Panc1 (cell line): Measurements from ENCODE around the gene SUPT16H. TPM values are rescaled to one million over a fixed set of nuclear protein-coding genes. Genes with fewer than 3 reads are reported as not detected.

Experiments
- ATAC-seq: fragments of 200-7000 bp; cut with Tn5 transposase; 2 replicates; pipeline ENCODE4 v1.9.1; 2020; ENCODE audit warnings: mild to moderate bottlenecking, moderate library complexity
- BruUV-seq: library from RNA; stranded (reverse); fragments of 400-500 nt; replicated peaks from 2 replicates; lab custom pipeline; 2021; lab: Mats Ljungman, UMichigan
- CTCF ChIA-PET: fragments of 300-600 bp; sonication (Branson Sonifier 250); formaldehyde crosslinking; loops from one replicate; lab custom pipeline; 2022; ENCODE audit warnings: antibody characterized with exemption; lab: Charles Lee
- POLR2A ChIA-PET: fragments of 300-600 bp; sonication (Branson Sonifier 250); formaldehyde crosslinking; loops from one replicate; lab custom pipeline; 2022; ENCODE audit warnings: antibody characterized with exemption; lab: Charles Lee
- DNase-seq: peaks from one replicate; pipeline ENCODE4 v3.0.0-alpha.2; 2010; ENCODE audit warnings: low read depth, low spot score
- H3K27ac ChIP-seq: 2 replicates; pipeline ENCODE4 v1.5.1; 2011; ENCODE audit warnings: mild to moderate bottlenecking, low read length, inconsistent platforms
- H3K27me3 ChIP-seq: fragments of 200-500 bp; sonication (Bioruptor generic); 2 replicates; pipeline ENCODE4 v1.6.0; 2014; ENCODE audit warnings: low read length, inconsistent platforms; ENCODE audit not compliant: control insufficient read depth, insufficient read depth
- H3K36me3 ChIP-seq: fragments of 200-500 bp; sonication (Bioruptor generic); 2 replicates; pipeline ENCODE4 v1.5.1; 2014; ENCODE audit warnings: inconsistent platforms, mild to moderate bottlenecking, low read length, moderate library complexity; ENCODE audit not compliant: control insufficient read depth, insufficient read depth
- H3K4me1 ChIP-seq: 2 replicates; pipeline ENCODE4 v1.5.1; 2011; ENCODE audit warnings: inconsistent platforms, mild to moderate bottlenecking, low read length, moderate library complexity; ENCODE audit not compliant: control insufficient read depth, insufficient read depth
- H3K4me3 ChIP-seq, 2 experiments: 2 replicates each; pipeline ENCODE4 v1.5.1; 2011 to 2012; ENCODE audit warnings: low read depth in 2 of 2, low read length in 2 of 2, mild to moderate bottlenecking in 2 of 2, inconsistent platforms in 1 of 2, moderate library complexity in 1 of 2
- H3K9me3 ChIP-seq: fragments of 200-500 bp; sonication (Bioruptor generic); 2 replicates; pipeline ENCODE4 v1.5.1; 2014; ENCODE audit warnings: low read depth, mild to moderate bottlenecking, inconsistent platforms, low read length, moderate library complexity; ENCODE audit not compliant: control insufficient read depth, insufficient read depth
- POLR2AphosphoS5 ChIP-seq: IDR thresholded peaks from 2 replicates; pipeline ENCODE4 v1.6.1; 2012; ENCODE audit warnings: mild to moderate bottlenecking, low read depth, low read length, moderate library complexity
- SIN3A ChIP-seq: IDR thresholded peaks from 2 replicates; pipeline ENCODE4 v1.6.1; 2012; ENCODE audit warnings: low read depth, mild to moderate bottlenecking, low read length, moderate library complexity, borderline replicate concordance; ENCODE audit not compliant: insufficient read depth
- TCF7L2 ChIP-seq: IDR thresholded peaks from 2 replicates; pipeline ENCODE4 v1.6.1; 2011; ENCODE audit warnings: mild to moderate bottlenecking, low read depth, low read length, inconsistent platforms
- in situ Hi-C: cut with HindIII; loops from 2 replicates; pipeline ENCODE4 v1.10.0; 2016; ENCODE audit warnings: low sequenced_read_pairs, low pct_unique_long_range_greater_than_20kb
- intact Hi-C: fragments of 100-400 bp; cut with micrococcal nuclease; formaldehyde crosslinking; loops from one replicate; pipeline ENCODE4 v1.10.0; 2022; ENCODE audit not compliant: unreplicated experiment
- total RNA-seq: library from RNA; stranded (reverse); gene quantifications from one replicate; pipeline ENCODE4 v1.2.1, GENCODE V29; 2021; ENCODE audit not compliant: unreplicated experiment
- TF ChIP-seq, protein P1 (sequence below), 2 experiments: IDR thresholded peaks; 2 replicates each; pipeline ENCODE4 v1.6.1; 2011 to 2012; ENCODE audit warnings: low read depth in 2 of 2, control low read depth in 1 of 2, low read length in 1 of 2, mild to moderate bottlenecking in 1 of 2, moderate library complexity in 1 of 2; ENCODE audit not compliant: insufficient read depth in 1 of 2
- TF ChIP-seq, protein P2 (sequence below): fragments of 450-650 bp; IDR thresholded peaks from 2 replicates; pipeline ENCODE4 v1.5.1; 2017; ENCODE audit warnings: mild to moderate bottlenecking

SUPT16H gene
- total RNA-seq, 1 experiment from 2014 or later = 84.5 TPM

DNA sequence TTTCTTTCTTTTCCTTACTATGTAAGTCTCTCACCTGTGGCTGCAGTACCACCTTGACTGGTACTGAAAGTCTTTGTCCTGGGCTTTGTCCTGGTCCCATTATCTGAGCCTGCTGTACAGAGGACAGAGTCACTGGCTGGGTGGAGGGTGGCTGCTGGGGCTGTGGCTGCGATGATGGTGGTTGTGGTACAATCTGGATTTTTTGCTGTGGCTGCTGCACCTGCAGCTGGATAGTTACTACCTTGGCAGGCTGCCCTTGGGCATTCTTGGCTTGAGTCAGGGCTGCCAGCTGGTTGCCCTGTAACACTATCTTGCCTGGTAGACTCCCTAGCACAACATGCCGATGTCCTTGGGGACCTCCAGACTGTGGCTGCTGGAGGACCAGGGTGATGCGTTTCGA lies 45.1 kb upstream of the SUPT16H start:
- intact Hi-C loops = no loop called here
- TF ChIP-seq, protein P1, sequence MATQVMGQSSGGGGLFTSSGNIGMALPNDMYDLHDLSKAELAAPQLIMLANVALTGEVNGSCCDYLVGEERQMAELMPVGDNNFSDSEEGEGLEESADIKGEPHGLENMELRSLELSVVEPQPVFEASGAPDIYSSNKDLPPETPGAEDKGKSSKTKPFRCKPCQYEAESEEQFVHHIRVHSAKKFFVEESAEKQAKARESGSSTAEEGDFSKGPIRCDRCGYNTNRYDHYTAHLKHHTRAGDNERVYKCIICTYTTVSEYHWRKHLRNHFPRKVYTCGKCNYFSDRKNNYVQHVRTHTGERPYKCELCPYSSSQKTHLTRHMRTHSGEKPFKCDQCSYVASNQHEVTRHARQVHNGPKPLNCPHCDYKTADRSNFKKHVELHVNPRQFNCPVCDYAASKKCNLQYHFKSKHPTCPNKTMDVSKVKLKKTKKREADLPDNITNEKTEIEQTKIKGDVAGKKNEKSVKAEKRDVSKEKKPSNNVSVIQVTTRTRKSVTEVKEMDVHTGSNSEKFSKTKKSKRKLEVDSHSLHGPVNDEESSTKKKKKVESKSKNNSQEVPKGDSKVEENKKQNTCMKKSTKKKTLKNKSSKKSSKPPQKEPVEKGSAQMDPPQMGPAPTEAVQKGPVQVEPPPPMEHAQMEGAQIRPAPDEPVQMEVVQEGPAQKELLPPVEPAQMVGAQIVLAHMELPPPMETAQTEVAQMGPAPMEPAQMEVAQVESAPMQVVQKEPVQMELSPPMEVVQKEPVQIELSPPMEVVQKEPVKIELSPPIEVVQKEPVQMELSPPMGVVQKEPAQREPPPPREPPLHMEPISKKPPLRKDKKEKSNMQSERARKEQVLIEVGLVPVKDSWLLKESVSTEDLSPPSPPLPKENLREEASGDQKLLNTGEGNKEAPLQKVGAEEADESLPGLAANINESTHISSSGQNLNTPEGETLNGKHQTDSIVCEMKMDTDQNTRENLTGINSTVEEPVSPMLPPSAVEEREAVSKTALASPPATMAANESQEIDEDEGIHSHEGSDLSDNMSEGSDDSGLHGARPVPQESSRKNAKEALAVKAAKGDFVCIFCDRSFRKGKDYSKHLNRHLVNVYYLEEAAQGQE (IDR thresholded peaks at IDR 0.05; ENCODE audit: insufficient read depth in 1 of 2, low read depth in 2 of 2, low read length in 1 of 2) = no peak
- no peak for TF ChIP-seq SIN3A
- TF ChIP-seq POLR2AphosphoS5 = no peak
- TF ChIP-seq, protein P2, sequence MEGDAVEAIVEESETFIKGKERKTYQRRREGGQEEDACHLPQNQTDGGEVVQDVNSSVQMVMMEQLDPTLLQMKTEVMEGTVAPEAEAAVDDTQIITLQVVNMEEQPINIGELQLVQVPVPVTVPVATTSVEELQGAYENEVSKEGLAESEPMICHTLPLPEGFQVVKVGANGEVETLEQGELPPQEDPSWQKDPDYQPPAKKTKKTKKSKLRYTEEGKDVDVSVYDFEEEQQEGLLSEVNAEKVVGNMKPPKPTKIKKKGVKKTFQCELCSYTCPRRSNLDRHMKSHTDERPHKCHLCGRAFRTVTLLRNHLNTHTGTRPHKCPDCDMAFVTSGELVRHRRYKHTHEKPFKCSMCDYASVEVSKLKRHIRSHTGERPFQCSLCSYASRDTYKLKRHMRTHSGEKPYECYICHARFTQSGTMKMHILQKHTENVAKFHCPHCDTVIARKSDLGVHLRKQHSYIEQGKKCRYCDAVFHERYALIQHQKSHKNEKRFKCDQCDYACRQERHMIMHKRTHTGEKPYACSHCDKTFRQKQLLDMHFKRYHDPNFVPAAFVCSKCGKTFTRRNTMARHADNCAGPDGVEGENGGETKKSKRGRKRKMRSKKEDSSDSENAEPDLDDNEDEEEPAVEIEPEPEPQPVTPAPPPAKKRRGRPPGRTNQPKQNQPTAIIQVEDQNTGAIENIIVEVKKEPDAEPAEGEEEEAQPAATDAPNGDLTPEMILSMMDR = no peak
- TF ChIP-seq TCF7L2 = no peak
- ChIA-PET CTCF (no interaction called here), POLR2A (no interaction called here)
- Histone ChIP-seq H3K36me3 (peaks cover 24% of the 10 kb centered on the region), H3K4me1 (no peaks in the 10 kb centered on the region), H3K9me3 (no peaks in the 10 kb centered on the region), H3K4me3 (no peak overlapping the region), H3K27me3 (no peaks in the 10 kb centered on the region), H3K27ac (no peak overlapping the region)
- no TSS peak for BruUV-seq
- in situ Hi-C loops = no loop called here
- DNase-seq (no peak), ATAC-seq (no peak)

DNA sequence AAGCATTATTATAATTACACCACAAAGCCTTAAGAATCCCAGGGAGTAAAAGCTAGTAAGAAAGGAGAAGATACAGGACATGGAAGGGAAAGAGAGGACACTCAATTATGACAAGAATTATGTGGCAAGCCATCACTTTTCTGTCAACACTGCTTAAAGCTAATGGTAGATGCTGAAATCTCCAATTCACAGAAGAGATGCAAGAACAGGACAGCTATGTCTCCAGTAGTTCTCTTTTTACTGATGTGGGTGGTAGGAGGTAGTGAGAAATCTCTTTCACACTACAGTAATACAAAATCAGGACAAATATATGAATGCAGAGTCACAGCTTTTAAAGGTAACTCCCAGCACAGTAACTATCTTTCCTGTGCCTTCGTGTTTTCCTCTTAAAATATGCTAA lies 42.9 kb upstream of the SUPT16H start:
- CTCF ChIA-PET = no interaction called here
- H3K27me3 ChIP-seq = no peaks in the 10 kb centered on the region
- peaks cover 24% of the 10 kb centered on the region for H3K36me3 ChIP-seq
- POLR2A ChIA-PET = no interaction called here
- no peak for TF ChIP-seq TCF7L2
- TF ChIP-seq, protein P1 (IDR thresholded peaks at IDR 0.05; ENCODE audit: insufficient read depth in 1 of 2, low read depth in 2 of 2, low read length in 1 of 2) = no peak
- no peak overlapping the region for H3K4me3 ChIP-seq
- H3K27ac ChIP-seq = no peak overlapping the region
- H3K9me3 ChIP-seq = no peaks in the 10 kb centered on the region
- in situ Hi-C loops (no loop called here), intact Hi-C loops (no loop called here)
- no peak for ATAC-seq
- H3K4me1 ChIP-seq = no peaks in the 10 kb centered on the region
- no peak for DNase-seq
- no TSS peak for BruUV-seq
